ENCODE measurements around the gene DIPK1A.

- TF ChIP-seq POLR2A (IDR thresholded peaks at IDR 0.05) (no peak), CTCF (IDR thresholded peaks at IDR 0.05) (no peak)
Measured at GRCh38 chr1:92931691-92932090, 29.6 kb downstream of the DIPK1A start.

Data from esophagus squamous epithelium (tissue), 4 donors.